Testis (tissue), 2 donors: ENCODE measurements around the gene WBP1.

Experiments
- POLR2A ChIP-seq: fragments of 450-650 bp; IDR thresholded peaks from one replicate; pipeline ENCODE4 v1.6.1; 2017; ENCODE audit warnings: antibody characterized with exemption, mild to moderate bottlenecking, moderate library complexity
- TF ChIP-seq, protein P1 (sequence below), 3 experiments: fragments of 450-650 bp in 2 of 3; fragments of 200-600 bp in 1 of 3; sonication (generic) in 1 of 3; IDR thresholded peaks; one replicate each; pipeline ENCODE4 v1.5.1; 2016 to 2019; ENCODE audit warnings: antibody characterized with exemption in 3 of 3, mild to moderate bottlenecking in 2 of 3, moderate library complexity in 1 of 3

DNA sequence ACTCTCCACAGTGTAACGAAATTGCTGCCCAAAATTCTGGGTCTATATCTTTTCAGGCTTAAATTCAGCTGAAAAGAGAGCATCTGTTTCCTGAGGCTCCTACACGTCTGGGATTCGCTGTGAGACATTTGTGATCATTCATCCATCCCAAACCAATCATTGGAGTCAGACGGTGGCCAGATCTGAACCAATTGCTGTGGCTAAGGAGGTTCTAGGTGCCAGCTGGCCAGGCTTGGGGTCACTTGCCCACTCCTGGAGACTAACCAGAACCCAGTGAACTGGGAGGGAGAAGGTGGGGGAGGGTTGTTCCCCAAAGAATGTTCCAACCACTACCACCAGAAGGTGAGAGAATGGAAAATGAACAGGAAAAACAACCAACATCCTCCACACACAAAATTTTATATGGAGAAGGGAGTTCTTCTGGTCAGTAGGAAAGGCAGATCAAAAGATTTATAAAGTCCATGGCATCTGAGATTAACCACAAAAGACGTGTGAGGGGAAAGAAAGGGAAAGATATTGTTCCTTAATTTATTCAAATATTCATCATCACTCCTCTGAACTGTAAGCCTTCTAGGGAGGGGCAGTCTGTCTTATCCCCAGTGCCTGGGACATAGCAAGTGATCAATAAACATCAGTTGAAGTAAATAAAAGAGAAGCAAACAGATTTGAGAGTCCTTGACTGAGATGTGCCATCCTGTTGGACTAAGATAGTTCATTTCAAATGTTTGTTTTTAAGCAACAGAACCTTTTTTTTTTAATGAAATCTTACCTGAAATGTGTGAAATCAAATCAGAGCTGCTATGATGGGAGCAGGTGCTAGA, 13.5 kb upstream of the WBP1 start:
- TF ChIP-seq, protein P1, sequence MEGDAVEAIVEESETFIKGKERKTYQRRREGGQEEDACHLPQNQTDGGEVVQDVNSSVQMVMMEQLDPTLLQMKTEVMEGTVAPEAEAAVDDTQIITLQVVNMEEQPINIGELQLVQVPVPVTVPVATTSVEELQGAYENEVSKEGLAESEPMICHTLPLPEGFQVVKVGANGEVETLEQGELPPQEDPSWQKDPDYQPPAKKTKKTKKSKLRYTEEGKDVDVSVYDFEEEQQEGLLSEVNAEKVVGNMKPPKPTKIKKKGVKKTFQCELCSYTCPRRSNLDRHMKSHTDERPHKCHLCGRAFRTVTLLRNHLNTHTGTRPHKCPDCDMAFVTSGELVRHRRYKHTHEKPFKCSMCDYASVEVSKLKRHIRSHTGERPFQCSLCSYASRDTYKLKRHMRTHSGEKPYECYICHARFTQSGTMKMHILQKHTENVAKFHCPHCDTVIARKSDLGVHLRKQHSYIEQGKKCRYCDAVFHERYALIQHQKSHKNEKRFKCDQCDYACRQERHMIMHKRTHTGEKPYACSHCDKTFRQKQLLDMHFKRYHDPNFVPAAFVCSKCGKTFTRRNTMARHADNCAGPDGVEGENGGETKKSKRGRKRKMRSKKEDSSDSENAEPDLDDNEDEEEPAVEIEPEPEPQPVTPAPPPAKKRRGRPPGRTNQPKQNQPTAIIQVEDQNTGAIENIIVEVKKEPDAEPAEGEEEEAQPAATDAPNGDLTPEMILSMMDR (IDR thresholded peaks at IDR 0.05) = no peak
- TF ChIP-seq POLR2A = no peak
